Left forelimb (tissue), 1 donor: ENCODE data around the gene ST6GALNAC1.
A peak's percentile ranks its signal among the peaks of the same experiment; 100 is the strongest.
"Not testable (repeated sequence)": the region's sequence is repeated elsewhere in the genome, so short reads cannot be mapped to it uniquely, and the experiment has no call there.

Source experiments
- DNase-seq: peaks from one replicate; pipeline ENCODE4 v3.0.0-alpha.2; 2018; ENCODE audit warnings: low spot score

The ST6GALNAC1 gene

GRCh38 chr17:76642032-76642561 lies 1.5 kb downstream of the ST6GALNAC1 start:
- DNase-seq = no peak

DNA sequence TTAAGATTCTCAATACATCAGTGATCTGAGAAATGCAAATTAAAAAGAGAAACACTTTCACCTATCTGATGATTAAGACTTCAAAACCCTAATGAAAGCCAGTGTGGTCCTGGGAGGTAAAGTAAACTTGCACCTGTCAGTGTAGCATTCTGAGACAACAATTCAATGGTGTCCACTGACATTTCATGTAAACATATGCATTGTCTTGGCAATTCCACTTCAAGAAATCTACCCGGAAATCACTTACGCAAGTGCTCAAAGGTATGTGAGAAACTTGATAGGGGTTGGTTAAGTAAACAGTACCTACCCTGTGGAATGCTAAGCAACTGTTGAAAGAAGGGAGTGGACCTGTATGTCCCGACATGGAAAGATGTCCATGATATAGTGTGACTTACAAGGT lies 2.1 kb downstream of the ST6GALNAC1 start:
- no peak for DNase-seq

DNA sequence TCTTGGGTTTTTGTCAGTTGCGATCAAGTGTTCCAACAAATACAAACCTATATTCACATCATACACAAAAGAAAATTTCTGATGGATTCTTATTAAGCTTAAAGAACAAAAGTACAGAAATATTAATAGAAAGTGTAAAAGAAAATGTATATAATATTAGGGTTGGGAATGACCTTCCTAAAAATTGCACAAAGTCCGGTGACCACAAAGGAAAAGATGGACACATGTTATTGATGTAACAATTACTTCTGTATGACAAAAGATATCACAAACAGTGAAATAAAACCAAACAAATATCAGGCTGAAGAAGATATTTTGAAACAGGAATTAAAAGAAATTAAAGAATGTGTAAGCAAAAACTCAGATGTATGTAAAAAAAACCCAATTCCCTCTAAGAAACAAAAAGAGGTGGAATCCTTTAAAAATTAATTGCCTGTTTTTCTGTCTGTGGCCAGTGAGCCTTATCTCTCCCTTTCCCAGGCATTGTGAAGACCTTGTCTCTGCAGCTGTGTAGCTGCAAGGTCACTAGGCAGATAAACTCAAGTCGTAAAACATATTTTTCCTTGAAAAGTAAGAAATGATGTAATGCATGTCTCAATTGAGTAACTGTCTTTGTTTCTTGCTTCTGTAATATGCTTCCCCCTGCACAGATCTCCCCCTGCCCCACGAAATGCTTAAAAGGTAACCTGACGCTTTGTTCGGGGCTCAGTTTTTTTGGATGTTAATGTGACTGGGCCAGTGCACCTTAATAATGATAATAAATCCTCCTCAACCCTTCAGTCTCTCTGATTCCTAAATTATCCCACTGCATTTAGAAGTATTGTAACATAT lies 2.8 kb downstream of the ST6GALNAC1 start:
- DNase-seq = no peak

- no peak for DNase-seq
Observed at GRCh38 chr17:76638263-76638662, 5.3 kb downstream of the ST6GALNAC1 start.

DNA sequence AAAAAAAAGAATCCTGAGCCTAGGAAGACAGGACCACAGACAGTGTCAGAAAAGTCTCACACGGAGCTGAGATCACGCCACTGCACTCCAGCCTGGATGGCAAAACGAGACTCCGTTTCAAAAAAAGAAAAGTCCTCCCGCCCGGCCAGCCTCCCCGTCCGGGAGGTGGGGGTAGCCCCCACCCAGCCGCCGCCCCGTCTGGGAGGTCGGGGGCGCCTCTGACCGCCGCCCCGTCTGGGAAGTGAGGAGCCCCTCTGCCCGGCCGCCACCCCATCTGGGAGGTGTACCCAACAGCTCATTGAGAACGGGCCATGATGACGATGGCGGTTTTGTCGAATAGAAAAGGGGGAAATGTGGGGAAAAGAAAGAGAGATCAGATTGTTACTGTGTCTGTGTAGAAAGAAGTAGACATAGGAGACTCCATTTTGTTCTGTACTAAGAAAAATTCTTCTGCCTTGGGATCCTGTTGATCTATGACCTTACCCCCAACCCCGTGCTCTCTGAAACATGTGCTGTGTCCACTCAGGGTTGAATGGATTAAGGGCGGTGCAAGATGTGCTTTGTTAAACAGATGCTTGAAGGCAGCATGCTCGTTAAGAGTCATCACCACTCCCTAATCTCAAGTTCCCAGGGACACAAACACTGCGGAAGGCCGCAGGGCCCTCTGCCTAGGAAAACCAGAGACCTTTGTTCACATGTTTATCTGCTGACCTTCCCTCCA lies 6.9 kb downstream of the ST6GALNAC1 start:
- not testable (repeated sequence) for DNase-seq

DNA sequence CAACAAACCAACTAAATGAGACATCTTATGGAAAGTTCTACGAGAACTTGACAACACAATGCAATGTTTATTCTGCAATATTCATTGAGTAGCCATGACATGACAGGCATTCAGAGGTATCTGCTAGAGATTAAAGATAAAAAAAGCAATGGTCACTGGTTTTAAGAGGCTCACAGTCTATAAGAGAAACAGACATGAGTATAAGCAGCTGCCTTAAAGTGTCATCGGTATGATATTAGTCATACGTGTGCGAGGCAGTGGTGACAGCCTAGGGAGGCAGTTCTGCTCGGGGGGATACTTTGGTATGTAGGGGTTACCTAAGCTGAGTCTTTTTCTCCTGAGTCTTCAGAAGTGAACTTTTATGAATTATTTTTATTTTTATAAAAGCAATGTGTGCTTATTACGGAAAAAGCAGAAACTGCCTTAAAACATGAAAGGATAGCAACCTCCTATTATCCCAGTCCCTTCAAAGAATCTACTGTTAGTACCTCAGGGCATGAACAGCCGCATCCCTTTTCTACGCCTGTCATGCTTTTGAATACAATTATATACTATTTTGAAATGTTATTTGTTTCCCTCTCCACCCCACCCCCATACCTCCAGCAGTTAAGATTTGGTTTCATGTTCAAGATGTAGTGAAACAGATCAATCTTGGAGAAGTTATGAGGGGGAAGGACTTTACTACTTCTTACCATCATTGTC lies 7.7 kb downstream of the ST6GALNAC1 start:
- no peak for DNase-seq

- DNase-seq = no peak
Observed at GRCh38 chr17:76635039-76635438, 8.5 kb downstream of the ST6GALNAC1 start.

DNA sequence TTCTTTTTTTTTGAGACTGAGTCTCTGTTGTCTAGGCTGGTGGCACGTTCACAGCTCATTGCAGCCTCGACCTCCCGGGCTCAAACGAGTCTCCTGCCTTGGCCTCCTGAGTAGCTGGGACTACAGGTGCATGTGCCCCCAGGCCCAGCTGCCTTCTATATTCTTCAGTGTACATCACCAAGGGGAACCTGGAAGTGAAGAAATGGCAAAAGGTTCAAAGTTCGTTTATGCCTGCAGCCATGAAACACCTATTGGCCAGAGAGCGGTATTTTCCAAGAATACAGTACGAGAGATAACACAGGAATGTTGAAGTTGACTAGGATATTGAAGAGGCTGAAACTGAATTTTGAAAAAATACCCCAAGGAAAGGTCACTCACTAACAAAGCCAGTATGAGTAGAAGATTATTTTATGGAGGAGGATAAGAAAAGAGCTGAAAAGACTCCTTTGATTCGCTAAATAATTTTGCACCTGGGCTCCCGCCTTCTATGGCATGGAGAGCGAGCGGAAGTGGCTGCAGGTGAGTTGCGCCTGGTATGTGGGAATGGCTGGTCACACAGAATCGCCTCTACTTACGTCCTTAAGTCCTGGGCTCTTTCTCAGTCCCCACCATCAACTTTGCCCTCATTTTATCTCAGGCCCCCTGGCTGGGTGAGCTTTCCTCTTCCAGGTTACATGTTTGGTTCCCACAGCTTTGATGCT lies 9.8 kb downstream of the ST6GALNAC1 start:
- DNase-seq = no peak

DNA sequence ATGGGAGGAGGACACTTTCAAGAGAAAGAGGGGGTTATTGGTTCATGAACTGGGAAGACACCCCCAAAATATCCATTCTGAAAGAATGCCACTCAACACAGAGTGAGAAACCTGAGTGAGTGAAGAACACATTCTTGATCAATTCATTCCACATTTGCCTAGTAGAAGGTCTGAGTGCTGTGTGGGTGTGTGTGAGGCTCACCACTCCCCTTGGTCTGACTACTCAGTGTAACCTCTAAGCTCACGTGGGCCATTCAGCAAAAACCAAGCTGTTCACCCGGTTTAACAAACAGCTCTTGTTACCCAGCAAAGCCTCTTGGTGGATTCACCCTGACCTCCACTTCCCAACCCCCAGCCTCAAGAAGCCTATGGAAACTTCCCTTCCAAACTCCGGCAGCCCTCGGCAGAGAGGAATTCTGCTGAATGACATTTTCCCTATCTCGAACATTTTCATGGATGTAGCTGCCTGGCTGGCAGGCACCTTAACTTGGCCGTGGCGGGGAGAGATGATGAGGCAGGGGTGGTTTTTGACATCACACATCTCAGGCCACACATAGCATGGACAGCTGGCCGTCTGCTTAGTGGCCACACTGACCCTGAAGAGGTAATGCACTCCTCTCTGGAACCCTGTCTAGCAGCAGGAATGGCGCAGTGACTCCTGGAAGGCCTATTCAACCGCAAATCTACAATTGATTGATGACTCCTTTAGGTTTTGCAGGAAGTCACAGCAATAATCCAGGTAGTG lies 11.6 kb downstream of the ST6GALNAC1 start:
- no peak for DNase-seq

- no peak for DNase-seq
Observed at GRCh38 chr17:76630151-76630550, 13.4 kb downstream of the ST6GALNAC1 start.

GRCh38 chr17:76627510-76627909 lies 16.0 kb downstream of the ST6GALNAC1 start:
- DNase-seq = no peak

- DNase-seq = no peak
Observed at GRCh38 chr17:76626442-76626841, 17.1 kb downstream of the ST6GALNAC1 start.

- DNase-seq = no peak
Observed at GRCh38 chr17:76625496-76625895, 18.1 kb downstream of the ST6GALNAC1 start.

- peak; percentile 82 for DNase-seq
Observed at GRCh38 chr17:76623271-76624146, 20.0 kb downstream of the ST6GALNAC1 start.

DNA sequence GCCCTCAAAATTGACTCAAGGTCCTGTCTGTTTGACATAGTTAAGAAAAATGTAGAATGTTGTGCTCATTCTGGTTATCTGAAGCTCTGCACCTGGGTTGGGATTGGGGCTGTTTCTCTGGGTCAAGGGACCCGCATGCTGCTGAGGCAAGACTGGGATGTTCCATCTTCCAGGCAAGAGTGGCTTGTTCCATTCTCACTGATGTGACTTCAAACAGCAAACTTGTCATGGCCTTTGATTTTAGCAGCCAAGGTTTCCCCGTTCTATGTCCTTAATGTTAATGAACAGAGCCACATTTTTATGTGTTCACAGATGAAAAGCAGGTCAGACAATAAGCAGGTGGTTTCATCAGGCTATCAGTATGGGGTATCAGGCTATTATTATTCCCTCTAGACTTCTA lies 25.7 kb downstream of the ST6GALNAC1 start:
- no peak for DNase-seq

DNA sequence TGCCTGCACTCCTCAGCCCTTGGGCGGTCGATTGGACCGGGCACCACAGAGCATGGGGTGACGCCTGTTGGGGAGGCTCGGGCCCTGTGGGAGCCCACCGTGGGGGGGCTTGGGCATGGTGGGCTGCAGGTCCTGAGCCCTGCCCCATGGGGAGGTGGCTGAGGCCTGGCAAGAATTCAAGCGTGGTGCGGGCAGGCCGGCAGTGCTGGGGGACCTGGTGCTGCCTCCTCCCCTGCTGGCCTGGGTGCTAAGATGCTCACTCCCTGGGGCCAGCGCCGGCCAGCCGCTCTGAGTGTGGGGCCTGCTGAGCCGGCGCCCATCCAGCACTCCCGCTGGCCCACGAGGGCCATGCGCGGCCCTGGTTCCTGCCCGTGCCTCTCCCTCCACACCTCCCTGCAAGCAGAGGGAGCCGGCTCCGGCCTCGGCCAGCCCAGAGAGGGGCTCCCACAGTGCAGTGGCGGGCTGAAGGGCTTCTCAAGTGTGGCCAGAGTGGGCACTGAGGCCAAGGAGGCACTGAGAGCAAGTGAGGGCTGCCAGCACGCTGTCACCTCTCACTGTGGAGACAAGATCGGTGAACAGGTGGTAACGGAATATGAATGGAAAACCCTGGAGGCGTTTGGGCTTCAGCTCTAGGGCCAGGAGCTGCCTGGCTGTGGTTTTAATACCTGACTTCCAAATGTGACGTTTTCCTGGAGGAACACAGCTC lies 28.5 kb downstream of the ST6GALNAC1 start:
- DNase-seq = no peak

DNA sequence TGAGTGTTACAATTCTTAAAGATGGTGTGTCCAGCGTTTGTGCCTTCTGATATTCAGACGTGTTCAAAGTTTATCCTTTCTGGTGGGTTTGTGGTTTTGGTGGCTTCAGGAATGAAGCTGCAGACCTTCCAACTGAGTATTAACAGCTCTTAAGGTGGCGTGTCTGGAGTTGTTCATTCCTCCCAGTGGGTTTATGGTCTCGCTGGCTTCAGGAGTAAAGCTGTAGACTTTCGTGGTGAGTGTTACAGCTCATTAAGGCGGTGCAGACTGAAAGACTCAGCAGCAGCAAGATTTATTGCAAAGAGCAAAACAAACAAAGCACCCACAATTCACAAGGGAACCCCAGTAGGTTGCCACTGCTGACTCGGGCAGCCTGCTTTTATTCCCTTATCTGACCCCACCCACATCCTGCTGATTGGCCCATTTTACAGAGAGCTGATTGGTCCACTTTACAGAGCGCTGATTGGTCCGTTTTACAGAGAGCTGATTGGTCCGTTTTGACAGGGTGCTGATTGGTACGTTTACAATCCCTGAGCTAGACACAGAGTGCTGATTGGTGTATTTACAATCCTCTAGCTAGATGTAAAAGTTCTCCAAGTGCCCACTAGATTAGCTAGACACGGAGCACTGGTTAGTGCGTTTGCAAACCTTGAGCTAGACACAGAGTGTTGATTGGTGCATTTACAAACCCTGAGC lies 29.3 kb downstream of the ST6GALNAC1 start:
- DNase-seq = not testable (repeated sequence)

DNA sequence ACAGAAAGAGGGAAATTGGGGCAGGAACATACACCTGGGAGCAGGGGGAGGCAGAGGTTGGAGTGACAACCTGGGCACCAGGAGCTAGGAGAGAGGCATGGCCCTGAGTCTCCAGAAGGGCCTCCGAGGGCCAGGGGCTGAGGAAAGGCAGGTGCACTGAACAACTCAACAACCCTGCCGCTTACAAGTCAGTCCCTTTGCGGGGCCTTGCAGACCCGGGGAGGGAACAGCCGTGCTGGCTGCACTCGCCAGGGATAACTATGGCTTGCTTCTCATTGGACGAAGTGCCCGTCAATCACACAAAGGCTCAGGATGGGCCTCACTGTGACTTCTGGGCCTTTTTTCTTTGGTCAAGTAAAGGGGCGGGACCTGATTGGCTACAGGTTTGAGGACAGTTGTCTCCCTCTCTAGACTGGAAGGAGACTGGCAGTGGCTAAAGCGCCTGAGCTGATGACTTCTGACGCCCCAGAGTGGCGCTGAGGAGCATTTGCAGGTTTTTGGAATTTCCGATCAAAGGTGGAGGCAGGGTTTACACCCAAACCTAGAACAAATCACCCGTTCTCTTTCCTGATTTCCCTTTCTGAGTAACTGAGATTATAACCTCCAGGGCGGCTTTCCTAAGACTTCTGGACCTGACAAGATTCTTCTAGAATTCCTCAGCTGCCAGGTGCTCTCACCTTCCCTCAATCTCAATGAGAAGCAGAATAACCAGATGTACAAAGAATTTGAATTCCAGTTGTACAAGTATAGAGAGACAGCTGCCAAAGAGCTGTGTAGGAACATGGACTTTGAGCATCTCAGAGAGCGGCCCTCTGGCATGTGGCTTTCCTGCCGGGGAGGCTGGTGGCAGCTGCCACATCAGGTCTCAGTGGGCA lies 30.3 kb downstream of the ST6GALNAC1 start:
- DNase-seq = no peak
